Uterus (tissue), 4 donors: ENCODE measurements around the gene SIPA1L3. TPM values are rescaled to one million over a fixed set of nuclear protein-coding genes. Genes with fewer than 3 reads are reported as not detected.

Source experiments
- DNase-seq, 2 donors: peaks; one replicate each; pipeline ENCODE4 v3.0.0-alpha.2; 2019 to 2020
- H3K27ac ChIP-seq, 2 donors: fragments of 200-600 bp; sonication (generic); 1 replicate in 1 of 2; 2 replicates in 1 of 2; pipeline ENCODE4 v1.5.1; 2016 to 2018
- H3K27me3 ChIP-seq, 2 donors: fragments of 200-600 bp; sonication (generic); one replicate each; pipeline ENCODE4 v1.5.1; 2018 to 2019; ENCODE audit warnings: control low read depth in 1 of 2
- H3K36me3 ChIP-seq, 2 donors: fragments of 200-600 bp; sonication (generic); one replicate each; pipeline ENCODE4 v1.5.1; 2019; ENCODE audit warnings: control low read depth in 1 of 2
- H3K4me1 ChIP-seq, 2 donors: fragments of 200-600 bp; sonication (generic); one replicate each; pipeline ENCODE4 v1.5.1; 2018 to 2019; ENCODE audit warnings: control low read depth in 1 of 2
- H3K4me3 ChIP-seq, 2 donors: fragments of 200-600 bp; sonication (generic); 1 replicate in 1 of 2; 2 replicates in 1 of 2; pipeline ENCODE4 v1.5.1; 2018 to 2019; ENCODE audit warnings: mild to moderate bottlenecking in 1 of 2
- H3K9me3 ChIP-seq, 2 donors: fragments of 200-600 bp; sonication (generic); one replicate each; pipeline ENCODE4 v1.5.1; 2019; ENCODE audit warnings: control low read depth in 1 of 2
- POLR2A ChIP-seq, 2 donors: fragments of 450-650 bp; IDR thresholded peaks; one replicate each; pipeline ENCODE4 v1.6.1; 2016; ENCODE audit warnings: antibody characterized with exemption in 2 of 2, mild to moderate bottlenecking in 1 of 2, moderate library complexity in 1 of 2
- intact Hi-C: fragments of 100-400 bp; cut with DNase I; formaldehyde crosslinking; loops from one replicate; pipeline ENCODE4 v1.15.1; 2023; ENCODE audit warnings: low total_unique reads
- total RNA-seq, 4 donors: library from RNA; depleted of rRNA in 3 of 4; stranded (reverse); fragments of >200 nt in 3 of 4; gene quantifications; one replicate each; pipeline versions ENCODE4 v1.1.0 to v1.2.4, GENCODE V29; 2014 to 2023
- TF ChIP-seq, protein P1 (sequence below), 4 experiments: fragments of 200-600 bp in 2 of 4; fragments of 450-650 bp in 2 of 4; sonication (generic) in 2 of 4; IDR thresholded peaks; one replicate each; pipeline ENCODE4 v1.5.1; 2016 to 2019; ENCODE audit warnings: antibody characterized with exemption in 4 of 4, mild to moderate bottlenecking in 2 of 4, moderate library complexity in 1 of 4
- donor health status: DM: yes; HTN: yes; CAD: no.

SIPA1L3 gene
- total RNA-seq, 4 donors from 2014 or later, result 11.5 to 41.8 (median 21.5) TPM

DNA sequence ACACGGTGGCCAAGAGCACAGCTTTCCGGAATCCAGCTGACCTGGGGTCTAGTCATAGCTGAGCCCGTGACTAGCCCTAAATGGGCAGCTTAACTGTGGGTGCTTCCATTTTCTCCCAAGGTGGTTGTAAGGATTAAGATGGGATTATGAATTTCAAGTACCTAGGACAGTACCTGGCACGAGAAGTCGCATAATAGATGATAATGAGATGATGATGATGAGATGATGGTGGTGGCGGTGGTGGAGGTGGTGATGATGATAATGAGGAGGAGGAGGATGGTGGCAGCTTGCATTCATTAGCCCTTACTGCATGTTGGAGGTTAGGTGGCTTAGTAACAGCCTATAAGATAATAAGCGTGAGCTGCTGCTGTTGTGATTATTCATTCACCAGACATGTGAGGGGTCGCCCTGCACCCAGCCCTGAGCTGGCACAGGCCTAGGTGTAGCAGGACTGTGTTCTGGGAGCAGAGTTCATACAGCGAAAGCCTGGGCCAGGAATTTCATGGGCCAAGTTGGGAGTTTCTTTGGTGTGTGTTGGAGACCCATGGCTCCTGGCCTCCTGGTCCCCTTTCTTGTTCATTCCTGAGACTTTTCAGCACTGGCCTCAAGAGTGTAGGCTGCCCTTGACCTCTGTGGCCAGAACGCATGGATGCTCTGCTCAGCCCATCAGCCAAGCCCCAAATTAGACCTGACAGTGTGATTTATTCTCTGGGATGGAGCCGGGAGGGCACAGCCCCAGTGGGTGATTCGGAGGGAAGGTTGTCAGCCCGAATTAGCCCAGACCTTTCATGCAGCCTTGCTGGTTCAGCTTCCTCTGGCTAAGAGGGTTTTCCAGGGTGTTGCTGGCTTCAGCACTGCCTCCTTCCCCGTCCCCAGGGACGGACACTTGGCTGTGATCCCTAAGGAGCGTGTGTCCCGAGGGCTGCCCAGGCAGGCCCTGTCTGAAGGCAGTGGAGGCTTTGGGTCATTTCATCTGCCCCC is 128.8 kb downstream of the SIPA1L3 start:
- peaks cover 3 to 11% of the 10 kb centered on the region in 2 donors for H3K4me1 ChIP-seq
- intact Hi-C loops, result no loop called here
- H3K36me3 ChIP-seq, result no peaks in the 10 kb centered on the region
- no peak overlapping the region for H3K27ac ChIP-seq
- H3K4me3 ChIP-seq, result no peak overlapping the region
- H3K27me3 ChIP-seq, result no peaks in the 10 kb centered on the region
- TF ChIP-seq POLR2A (IDR thresholded peaks at IDR 0.05), result no peak
- TF ChIP-seq, protein P1, sequence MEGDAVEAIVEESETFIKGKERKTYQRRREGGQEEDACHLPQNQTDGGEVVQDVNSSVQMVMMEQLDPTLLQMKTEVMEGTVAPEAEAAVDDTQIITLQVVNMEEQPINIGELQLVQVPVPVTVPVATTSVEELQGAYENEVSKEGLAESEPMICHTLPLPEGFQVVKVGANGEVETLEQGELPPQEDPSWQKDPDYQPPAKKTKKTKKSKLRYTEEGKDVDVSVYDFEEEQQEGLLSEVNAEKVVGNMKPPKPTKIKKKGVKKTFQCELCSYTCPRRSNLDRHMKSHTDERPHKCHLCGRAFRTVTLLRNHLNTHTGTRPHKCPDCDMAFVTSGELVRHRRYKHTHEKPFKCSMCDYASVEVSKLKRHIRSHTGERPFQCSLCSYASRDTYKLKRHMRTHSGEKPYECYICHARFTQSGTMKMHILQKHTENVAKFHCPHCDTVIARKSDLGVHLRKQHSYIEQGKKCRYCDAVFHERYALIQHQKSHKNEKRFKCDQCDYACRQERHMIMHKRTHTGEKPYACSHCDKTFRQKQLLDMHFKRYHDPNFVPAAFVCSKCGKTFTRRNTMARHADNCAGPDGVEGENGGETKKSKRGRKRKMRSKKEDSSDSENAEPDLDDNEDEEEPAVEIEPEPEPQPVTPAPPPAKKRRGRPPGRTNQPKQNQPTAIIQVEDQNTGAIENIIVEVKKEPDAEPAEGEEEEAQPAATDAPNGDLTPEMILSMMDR (IDR thresholded peaks at IDR 0.05), result no peak
- no peaks in the 10 kb centered on the region for H3K9me3 ChIP-seq
- no peak for DNase-seq

DNA sequence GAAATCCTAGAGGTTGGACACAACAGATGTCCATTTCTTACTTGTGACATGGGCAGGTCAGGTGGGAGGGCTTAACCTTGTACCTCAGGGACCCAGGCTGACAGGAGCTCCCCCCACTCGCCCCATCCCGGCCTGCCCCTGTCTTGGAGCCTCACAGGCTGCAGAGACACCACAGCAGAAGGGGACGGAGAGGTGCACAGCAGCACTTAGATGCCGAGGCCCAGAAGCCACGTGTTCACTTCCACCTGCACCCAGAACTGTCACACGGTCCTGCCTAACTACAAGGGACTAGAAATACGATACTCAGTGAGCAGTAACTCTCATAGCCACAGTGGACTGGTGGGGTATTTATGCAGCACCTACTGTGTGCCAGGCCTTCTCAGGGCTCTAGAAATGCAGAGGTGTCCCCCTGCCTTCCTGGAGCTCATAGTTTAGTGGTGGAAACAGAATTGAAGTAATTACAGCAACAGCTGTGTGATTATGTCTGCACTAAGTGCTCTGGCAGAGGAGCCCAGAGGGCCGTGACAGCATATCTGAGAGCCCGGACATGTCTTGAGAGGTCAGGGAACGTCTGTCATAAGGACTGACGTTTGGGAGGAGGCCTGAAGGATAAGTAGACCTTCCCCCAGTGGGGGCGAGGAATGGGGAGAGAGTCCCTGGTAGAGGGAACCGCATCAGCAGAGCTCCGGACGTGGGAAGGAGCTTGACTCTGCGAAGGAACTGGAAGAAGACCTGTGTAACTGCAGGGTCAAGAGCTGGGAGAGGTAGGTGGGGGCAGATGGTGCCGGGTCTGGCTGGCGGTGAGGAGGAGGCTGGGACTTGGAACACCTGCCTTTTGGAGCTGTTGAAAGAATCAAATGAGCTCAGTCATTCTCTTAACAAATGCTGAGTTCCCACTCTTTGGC is 130.0 kb downstream of the SIPA1L3 start:
- Histone ChIP-seq H3K36me3 (no peaks in the 10 kb centered on the region), H3K27me3 (no peaks in the 10 kb centered on the region), H3K9me3 (no peaks in the 10 kb centered on the region), H3K27ac (no peak overlapping the region), H3K4me3 (no peak overlapping the region), H3K4me1 (peaks cover 3 to 11% of the 10 kb centered on the region in 2 donors)
- DNase-seq, result no peak
- TF ChIP-seq, protein P1 (IDR thresholded peaks at IDR 0.05), result no peak
- no peak for TF ChIP-seq POLR2A (IDR thresholded peaks at IDR 0.05)
- intact Hi-C loops, result no loop called here

DNA sequence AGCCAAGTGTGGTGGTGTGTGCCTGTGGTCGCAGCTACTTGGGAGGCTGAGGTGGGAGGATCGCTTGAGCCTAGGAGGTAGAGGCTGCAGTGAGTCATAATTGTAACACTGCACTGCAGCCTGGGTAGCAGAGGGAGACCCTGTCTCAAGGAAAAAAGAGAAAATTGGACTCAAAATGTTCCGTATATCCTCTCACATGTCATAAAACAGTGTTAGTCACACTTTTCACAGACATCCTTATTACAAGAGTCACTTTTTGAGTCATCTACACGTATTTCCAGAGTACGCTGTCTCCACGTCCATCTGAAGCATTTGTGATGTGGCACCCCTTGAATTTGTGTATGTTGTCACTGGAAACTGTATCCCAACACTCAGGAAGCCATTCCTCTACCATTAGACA is 133.0 kb downstream of the SIPA1L3 start:
- no peak for DNase-seq
- H3K4me1 ChIP-seq, result peaks cover 3 to 11% of the 10 kb centered on the region in 2 donors
- H3K4me3 ChIP-seq, result no peak overlapping the region
- no peaks in the 10 kb centered on the region for H3K27me3 ChIP-seq
- no peaks in the 10 kb centered on the region for H3K9me3 ChIP-seq
- no peaks in the 10 kb centered on the region for H3K36me3 ChIP-seq
- intact Hi-C loops, result no loop called here
- H3K27ac ChIP-seq, result no peak overlapping the region
- TF ChIP-seq POLR2A (IDR thresholded peaks at IDR 0.05), result no peak
- TF ChIP-seq, protein P1 (IDR thresholded peaks at IDR 0.05), result no peak

DNA sequence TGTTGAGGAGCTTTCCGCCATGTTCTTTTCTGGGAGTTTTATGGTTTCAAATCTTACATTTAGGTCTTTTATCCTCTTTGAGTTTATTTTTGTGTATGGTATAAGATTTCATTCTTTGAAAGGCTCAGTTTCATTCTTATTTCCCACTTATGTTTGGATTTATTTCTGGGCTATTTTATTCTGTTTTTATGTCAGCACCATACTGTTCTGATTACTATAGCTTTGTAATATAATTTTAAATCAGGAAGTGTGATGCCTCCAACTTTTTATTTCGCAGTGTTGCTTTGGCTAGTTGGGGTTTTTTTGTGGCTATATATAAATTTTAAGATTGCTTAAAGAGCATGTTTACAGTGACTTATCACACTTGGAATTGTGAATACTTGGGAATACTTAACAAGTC is 135.1 kb downstream of the SIPA1L3 start:
- no peaks in the 10 kb centered on the region for H3K27me3 ChIP-seq
- H3K36me3 ChIP-seq, result no peaks in the 10 kb centered on the region
- H3K4me3 ChIP-seq, result no peak overlapping the region
- no peaks in the 10 kb centered on the region for H3K9me3 ChIP-seq
- DNase-seq, result no peak
- no peak for TF ChIP-seq POLR2A (IDR thresholded peaks at IDR 0.05)
- TF ChIP-seq, protein P1 (IDR thresholded peaks at IDR 0.05), result no peak
- no peaks in the 10 kb centered on the region for H3K4me1 ChIP-seq
- intact Hi-C loops, result no loop called here
- H3K27ac ChIP-seq, result no peak overlapping the region
